NCI-H446 (cell line): ENCODE measurements around the gene OR5B2.
"Not testable (repeated sequence)": the region's sequence is repeated elsewhere in the genome, so short reads cannot be mapped to it uniquely, and the experiment has no call there.

ENCODE experiments used
- DNase-seq, 2 experiments: peaks; one replicate each; lab custom pipeline; 2025; lab: John Stamatoyannopoulos, UW

Gene OR5B2

GRCh38 chr11:58428021-58428420, at the start of gene OR5B2:
Gene OR5B2 (minus strand): TSS chr11:58428121. CDS start chr11:58423261, 4,860 bp downstream.
- DNase-seq, result no peak

- no peak for DNase-seq
These were observed 44.0 kb upstream of the OR5B2 start for GRCh38 chr11:58471892-58472291.

GRCh38 chr11:58466293-58466692, 38.4 kb upstream of the OR5B2 start:
- no peak for DNase-seq

GRCh38 chr11:58465690-58466089, 37.8 kb upstream of the OR5B2 start:
- DNase-seq, result no peak

GRCh38 chr11:58451585-58451984, 23.7 kb upstream of the OR5B2 start:
- DNase-seq, result no peak

GRCh38 chr11:58446294-58446693, 18.4 kb upstream of the OR5B2 start:
- no peak for DNase-seq

- no peak for DNase-seq
These were observed 16.4 kb upstream of the OR5B2 start for GRCh38 chr11:58444300-58444699.

- DNase-seq, result no peak
These were observed 14.2 kb upstream of the OR5B2 start, which contains the start of gene OR5B12 for GRCh38 chr11:58442136-58442535. Gene OR5B12 (minus strand): TSS chr11:58442236. CDS start chr11:58440151, 2,085 bp downstream.

- DNase-seq, result no peak
These were observed 10.6 kb upstream of the OR5B2 start for GRCh38 chr11:58438486-58438885.

- no peak for DNase-seq
These were observed 6.3 kb upstream of the OR5B2 start for GRCh38 chr11:58434217-58434616.

GRCh38 chr11:58433638-58434203, 5.8 kb upstream of the OR5B2 start:
- DNase-seq, result no peak

- DNase-seq, result no peak
These were observed 1.4 kb upstream of the OR5B2 start for GRCh38 chr11:58429273-58429672.

GRCh38 chr11:58406774-58407173, 21.1 kb downstream of the OR5B2 start, which contains the start of gene OR5B3:
Gene OR5B3 (minus strand): TSS chr11:58406874. CDS start chr11:58403409, 3,465 bp downstream.
- no peak for DNase-seq

- not testable (repeated sequence) for DNase-seq
These were observed 28.3 kb downstream of the OR5B2 start for GRCh38 chr11:58399622-58400021.

- no peak for DNase-seq
These were observed 32.3 kb downstream of the OR5B2 start for GRCh38 chr11:58395581-58395980.

- no peak for DNase-seq
These were observed 33.7 kb downstream of the OR5B2 start for GRCh38 chr11:58394195-58394594.

GRCh38 chr11:58392746-58393145, 35.2 kb downstream of the OR5B2 start:
- no peak for DNase-seq

GRCh38 chr11:58391879-58392278, 36.0 kb downstream of the OR5B2 start:
- no peak for DNase-seq

- DNase-seq, result no peak
These were observed 37.3 kb downstream of the OR5B2 start for GRCh38 chr11:58390551-58391063.
